GM19238 (cell line): ENCODE results near the gene SIGLEC10.
"Not testable (repeated sequence)": the region's sequence is repeated elsewhere in the genome, so short reads cannot be mapped to it uniquely, and the experiment has no call there.

ENCODE experiments used
- DNase-seq: peaks from one replicate; pipeline ENCODE4 v3.0.0; 2011; ENCODE audit warnings: low spot score; ENCODE audit not compliant: insufficient read length

SIGLEC10 gene, protein sequence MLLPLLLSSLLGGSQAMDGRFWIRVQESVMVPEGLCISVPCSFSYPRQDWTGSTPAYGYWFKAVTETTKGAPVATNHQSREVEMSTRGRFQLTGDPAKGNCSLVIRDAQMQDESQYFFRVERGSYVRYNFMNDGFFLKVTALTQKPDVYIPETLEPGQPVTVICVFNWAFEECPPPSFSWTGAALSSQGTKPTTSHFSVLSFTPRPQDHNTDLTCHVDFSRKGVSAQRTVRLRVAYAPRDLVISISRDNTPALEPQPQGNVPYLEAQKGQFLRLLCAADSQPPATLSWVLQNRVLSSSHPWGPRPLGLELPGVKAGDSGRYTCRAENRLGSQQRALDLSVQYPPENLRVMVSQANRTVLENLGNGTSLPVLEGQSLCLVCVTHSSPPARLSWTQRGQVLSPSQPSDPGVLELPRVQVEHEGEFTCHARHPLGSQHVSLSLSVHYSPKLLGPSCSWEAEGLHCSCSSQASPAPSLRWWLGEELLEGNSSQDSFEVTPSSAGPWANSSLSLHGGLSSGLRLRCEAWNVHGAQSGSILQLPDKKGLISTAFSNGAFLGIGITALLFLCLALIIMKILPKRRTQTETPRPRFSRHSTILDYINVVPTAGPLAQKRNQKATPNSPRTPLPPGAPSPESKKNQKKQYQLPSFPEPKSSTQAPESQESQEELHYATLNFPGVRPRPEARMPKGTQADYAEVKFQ

DNA sequence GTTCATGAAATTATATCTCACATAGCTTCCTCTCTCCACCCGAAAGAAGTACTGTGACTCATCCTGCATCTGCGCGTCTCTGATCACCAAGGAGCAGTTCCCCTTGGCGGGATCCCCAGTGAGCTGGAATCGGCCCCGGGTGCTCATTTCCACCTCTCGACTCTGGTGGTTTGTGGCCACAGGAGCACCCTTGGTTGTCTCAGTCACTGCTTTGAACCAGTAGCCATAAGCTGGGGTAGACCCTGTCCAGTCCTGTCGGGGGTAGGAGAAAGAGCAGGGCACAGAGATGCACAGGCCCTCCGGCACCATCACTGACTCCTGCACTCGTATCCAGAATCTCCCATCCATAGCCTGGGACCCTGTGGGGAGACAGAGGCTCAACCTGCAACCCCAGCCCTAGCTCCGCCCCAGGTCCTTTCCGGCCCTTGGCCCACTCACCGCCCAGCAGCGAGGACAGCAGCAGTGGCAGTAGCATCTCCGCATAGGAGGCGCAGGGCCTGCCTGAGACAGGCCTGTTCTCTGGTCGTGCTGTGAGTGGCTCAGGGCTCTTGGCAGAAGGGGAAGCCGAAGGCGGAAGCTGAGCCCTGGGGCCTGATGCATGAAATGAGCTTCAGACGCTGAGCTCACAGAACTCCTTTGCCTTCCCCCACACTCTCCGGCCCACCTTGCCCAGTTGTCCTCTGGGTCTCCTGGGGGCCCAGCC lies at the start of gene SIGLEC10:
TSS of gene SIGLEC10 (minus strand) at position 536 of the 703 bp plus-strand sequence. CDS start at position 475, 61 bp downstream.
- DNase-seq = peak; percentile 72

DNA sequence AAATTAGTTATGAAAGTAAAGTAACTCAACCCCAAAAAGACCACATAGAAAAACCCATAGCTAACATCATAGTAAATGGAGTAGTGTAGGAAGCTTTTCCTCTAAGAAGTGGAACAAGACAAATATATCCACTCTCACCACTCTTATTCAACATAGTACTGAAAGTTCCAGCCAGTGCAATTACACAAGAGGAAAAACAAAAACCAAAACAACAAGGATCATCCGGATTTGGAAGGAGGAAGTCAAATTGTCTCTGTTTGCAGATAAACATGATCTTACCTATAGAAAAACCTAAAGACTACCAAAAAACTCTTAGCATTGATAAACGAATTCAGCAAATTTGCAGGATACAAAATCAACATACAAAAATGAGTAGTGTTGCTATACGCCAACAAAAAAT lies 49.3 kb upstream of the SIGLEC10 start:
- DNase-seq = no peak

DNA sequence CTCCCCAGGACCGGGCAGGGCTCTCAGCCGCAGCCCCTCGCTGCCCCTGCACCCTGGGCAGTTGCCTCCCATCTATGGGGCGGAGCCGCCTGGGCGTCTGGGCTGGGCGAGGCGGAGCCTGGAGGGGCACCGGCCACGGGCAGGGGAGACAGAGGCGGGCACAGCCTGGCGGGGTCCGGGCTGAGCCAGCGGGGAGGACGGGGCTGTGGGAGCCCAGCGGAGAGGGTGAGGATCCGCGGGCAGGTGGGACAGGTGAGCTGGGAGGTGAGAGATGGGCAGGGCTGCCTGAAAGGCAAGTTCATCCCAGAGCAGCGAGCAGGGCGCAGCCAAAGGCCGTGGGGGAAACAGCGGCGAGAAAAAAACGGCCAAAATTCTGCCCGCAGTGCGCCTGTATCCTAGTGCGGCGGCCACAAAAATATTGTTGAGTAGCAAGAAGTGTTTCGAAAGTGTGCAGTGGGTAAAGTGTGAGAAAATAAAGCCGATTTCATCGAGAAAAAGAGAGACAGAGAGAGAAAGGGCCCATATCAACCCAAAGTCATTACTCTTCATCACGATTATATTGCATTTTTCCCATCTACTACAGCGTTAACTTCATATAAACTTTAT lies 46.6 kb upstream of the SIGLEC10 start:
- not testable (repeated sequence) for DNase-seq

DNA sequence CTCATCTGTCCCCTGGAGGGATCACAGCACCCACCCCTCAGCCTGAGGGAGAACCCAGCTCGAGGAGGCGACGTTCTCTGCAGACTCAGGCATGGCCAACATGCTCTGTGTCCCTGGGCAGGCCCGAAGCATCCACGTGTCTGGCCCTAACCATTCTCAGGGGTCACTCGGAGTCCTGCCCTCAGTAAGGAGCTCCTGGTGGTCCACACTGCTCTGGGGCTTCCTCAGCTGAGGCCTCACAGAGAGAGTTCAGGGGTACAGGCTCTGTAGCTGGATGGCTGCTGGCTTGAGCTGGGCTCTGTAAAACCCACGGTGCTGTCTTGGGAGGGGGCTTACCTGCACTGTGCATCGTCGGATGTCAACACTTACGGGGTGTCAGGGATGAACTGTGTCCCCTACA lies 45.2 kb upstream of the SIGLEC10 start:
- no peak for DNase-seq

DNA sequence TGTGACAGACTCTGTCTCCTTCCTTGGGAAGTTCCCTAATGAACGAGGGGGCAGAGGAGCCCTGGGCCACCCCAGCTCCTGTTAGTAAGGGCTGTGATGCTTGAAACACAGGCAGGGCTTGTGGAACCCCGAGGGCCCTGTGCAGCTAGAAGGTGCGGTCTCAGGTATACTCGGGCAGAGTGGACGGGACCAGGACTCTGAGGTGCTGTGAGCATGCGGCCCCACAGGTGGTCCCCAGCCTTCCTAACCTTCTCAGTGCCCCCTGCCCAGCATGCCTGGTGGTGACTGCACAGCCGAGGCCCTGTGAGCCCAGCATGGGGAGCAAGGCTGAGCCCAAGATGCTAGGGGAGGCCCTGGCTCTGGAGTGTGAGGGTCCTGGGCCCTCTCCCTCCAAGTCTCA lies 44.8 kb upstream of the SIGLEC10 start:
- DNase-seq = no peak

DNA sequence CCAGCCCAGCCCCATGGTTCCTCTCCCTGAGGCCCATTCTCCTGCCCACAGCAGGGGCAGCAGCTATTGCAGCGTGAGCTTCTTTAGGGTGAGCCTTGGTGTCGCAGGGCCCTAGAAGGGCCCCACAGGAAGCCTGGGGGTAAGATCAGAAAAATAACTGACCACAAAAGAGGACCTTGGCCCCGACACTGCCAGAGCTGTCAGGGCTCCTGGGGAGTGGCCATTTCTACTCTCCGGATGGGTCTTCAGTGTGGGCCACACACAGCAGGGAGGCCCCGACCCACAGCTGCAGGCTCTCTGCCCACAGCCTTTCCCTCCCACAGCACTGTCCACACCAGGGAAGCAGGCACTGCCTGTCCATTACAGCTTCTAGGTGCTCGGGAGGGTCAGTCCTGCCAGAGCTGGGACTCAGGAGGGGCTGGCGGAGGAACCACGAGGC lies 44.3 kb upstream of the SIGLEC10 start:
- DNase-seq = no peak

DNA sequence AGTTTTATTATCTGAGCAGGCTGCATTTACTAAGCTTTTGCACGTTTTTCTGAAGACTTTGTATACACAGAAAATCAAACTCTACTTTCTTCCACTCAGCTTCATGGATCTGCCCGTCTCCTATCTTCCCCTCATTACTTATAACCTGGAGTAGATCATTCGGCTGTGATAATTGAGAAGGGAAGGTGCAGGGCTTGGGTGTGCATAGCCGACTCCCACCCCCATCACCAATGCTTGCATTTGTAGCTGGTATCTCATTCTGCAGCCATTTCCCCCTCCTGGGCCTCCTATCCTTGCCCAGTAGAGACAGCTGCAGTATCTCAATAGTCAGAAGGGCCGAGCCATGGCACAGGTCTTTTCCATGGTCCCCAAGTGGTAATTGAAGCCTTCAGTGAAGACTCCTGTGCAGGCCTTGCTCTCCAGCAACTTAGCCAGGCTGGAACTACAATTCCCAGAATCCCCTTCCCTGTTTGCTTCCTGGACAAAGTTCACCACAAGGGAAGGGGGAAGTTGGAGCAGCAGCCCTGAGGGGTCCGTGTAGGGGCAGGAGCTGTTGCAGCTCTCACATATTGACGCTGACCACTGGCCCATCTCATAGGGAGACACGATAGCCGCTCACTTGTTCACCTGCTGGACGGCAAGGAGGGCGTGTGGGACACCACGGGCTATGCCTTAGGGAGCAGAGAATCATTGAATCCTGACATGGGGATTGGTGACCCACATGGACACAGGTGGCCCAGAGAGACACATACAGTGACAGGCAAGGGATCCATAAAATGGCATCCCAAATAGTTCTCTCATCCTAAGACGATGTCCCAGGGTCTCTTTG lies 42.9 kb upstream of the SIGLEC10 start:
- no peak for DNase-seq

DNA sequence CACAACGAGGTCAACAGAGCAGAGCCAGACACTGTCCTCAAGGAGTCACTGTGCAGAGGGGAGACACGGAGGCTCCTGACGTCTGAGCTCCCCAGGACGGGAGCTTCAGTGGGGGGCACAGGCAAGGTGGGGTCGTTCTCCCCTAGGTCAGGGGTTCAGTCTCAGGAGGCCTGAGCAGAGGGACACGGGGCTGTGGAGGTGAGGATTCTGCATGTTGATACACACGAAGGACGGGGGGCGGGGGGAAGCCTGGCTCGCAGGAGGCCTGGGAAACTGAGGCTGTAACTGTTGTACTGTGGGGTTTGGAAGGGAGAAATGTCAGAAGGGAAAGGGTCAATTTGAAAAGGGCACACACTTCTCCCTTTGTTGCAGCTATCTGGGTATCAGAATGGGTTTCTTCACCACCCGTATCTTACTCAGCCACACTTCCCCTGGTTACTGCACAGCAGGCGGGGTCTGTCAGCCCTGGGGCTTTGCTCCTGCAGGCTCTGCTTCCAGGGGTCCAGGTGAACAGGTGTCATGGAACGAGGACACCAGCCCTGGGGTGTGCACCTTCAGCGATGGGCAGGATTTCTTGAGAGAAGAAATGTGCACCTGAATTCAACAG lies 41.6 kb upstream of the SIGLEC10 start:
- no peak for DNase-seq

DNA sequence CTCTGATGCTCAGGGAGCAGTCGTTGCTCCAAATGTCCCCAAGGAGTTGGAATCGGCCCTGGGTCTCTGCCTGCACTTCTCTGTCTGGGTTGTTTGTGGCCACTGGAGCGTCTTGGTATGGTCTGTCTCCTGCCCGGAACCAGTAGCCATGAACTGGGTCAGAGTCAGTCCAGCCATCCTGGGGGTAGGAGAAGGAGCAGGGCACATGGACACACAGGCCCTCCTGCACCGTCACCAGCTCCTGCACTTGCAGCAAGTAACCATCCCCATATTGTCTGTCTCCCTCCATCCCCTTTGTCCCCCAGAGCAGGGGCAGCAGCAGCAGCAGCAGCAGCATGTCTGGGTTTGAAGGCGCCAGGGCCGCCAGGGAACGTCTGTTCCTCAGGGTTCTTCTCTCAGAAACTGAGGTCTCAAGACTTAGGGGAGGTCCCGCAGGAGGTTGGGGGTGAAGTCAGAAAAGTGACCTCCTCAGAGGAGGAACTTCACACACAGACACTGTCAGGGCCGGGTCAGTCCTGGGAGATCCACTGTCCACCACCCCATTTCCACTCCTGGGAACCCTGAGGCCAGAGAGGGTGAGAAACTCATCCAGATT lies 40.7 kb upstream of the SIGLEC10 start, which contains the start of gene SIGLEC8:
TSS of gene SIGLEC8 (minus strand) at position 404 of the 595 bp plus-strand sequence. CDS start at position 337, 67 bp downstream.
- DNase-seq = no peak

DNA sequence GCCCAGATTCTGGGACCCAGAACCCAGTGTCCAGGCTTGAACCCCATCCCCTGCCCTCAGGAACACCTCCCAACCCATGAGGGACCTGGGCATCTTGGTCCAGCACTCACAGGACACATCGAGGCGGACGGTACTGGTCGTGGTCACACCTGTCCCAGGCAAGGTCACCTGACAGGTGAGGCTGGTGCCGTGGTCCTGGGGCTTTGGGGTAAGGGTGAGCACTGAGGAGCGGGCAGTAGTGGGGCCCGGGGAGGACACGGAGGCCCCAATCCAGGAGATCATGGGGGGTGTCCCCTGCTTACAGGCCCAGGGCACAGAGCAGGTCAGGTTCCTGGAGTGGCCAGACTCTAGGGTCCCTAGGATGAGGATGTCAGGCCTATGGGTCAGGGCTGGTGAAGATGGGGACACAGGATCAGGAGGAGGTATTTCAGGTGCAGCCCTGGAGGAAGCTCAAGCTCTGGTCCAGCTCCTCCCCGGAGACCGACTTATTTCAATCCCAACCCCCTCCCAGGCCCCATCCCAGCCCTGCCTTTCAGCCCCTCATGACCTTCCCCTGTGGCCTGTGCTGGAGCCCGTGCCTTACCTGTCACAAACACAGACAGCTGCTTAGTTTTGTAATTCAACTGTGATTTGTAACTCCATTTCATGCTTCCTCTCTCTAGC lies 40.0 kb upstream of the SIGLEC10 start:
- no peak for DNase-seq

DNA sequence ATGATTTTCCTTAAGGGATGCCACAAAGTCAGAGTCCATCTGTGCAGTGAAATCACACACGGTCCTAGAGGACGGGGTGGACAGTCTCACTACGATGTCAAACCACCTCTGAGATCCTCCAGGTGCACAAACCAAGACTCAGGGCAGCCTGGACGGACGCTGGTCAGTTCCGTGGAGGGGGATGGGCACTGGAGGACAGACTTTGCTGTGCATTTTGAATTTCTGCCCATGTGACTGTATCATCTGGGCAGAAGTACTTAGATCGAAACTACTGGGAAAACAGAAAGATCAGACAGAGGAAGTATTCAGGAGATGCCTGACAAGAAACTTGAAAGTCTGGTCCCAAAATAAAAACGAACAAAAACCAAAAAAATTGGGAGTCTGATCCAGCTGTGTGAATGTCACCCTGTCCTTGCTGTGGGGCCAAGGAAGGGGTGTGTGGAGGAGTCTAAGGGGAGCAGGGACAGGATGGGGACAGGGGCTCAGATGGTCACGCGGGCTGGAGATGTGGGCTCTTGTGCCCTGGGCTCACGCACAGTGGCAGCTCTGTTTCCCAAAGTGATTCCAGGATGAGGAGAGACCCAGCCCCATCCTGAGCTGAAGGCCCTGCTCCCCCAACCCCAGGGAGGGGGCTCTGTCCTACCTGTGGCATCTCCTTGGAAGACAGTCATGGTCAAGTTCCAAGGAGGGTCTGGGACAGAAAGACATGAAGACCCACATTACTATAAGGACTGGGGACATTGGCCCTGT lies 39.3 kb upstream of the SIGLEC10 start:
- DNase-seq = no peak

DNA sequence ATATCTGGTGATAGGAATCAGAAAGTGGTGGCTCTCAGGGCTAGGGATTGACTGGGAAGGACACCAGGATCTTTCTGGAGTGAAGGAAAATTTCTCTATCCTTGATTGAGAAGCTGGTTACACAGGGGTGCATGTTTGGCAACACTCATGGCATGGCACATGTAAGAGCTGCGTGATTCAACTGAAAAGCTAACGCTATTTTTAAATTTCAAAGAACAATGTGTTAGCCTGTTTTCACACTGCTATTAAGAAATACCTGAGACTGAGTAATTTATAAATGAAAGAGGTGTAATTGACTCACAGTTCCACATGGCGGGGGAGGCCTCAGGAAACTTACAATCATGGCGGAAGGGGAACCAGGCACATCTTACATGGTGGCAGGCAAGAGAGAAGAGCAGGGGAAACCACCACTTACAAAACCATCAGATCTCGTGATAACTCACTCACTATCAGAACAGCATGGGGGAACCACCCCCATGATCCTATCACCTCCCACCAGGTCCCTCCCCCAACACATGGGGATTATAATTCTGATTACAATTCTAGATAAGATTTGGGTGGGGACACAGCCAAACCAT lies 33.4 kb upstream of the SIGLEC10 start:
- no peak for DNase-seq

DNA sequence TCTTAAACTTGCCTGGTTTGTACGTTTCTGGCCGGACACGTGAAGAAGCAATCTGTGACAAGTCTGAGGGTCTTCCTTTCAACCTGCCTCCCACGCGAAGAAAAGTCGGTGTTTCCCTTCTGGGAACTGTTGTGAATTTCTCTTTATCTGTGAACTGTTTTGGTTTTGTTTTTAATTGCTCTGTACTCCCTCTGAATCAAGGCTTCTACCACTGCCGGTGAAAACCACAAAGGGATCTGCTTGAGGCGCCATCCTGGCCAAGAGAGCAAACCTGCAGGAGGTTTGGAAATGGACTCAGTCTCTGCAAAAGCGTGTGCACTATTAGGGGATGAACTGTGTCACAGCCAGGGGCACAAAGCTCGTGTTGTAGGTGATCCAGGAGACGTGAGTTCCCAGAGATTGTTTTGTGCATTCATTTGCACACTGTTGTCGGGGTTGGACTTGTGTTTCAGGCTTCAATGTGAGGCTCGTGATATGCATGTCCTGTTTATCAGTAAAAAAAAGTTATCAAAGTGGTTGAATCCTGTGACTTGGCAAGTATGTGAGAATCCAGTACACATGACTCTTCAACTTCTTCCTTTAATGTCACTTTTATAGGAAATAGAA lies 31.1 kb upstream of the SIGLEC10 start:
- no peak for DNase-seq

DNA sequence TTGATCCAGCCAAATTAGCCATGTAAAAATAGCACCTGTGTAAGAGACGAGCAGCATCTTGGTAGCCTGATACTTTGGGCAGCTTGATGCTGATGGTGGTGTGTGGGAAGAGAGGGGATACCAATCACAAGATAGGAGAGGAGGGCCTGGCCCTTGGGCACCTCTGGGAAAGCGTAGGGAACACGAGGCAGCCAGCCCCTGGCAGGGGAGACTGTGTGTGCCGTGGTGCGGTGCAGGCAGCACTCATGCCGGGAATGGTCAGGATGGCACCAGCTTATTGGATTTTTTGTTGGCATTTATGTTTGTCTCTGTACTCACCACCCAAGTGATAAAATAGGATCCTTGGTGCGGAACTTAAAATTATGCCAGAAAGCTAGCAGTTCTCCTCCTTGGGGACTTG lies 30.6 kb upstream of the SIGLEC10 start:
- DNase-seq = no peak

DNA sequence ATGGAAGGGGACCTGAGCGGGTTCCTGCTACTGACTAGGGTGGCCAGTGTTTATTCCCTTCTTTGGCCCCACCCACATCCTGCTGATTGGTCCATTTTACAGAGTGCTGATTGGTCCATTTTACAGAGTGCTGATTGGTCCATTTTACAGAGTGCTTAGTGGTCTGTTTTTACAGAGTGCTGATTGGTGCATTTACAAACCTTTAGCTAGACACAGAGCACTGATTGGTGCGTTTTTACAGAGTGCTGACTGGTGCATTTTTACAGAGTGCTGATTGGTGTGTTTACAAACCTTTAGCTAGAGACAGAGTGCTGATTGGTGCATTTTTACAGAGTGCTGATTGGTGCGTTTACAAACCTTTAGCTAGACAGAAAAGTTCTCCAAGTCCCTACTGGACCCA lies 30.1 kb upstream of the SIGLEC10 start:
- DNase-seq = not testable (repeated sequence)

DNA sequence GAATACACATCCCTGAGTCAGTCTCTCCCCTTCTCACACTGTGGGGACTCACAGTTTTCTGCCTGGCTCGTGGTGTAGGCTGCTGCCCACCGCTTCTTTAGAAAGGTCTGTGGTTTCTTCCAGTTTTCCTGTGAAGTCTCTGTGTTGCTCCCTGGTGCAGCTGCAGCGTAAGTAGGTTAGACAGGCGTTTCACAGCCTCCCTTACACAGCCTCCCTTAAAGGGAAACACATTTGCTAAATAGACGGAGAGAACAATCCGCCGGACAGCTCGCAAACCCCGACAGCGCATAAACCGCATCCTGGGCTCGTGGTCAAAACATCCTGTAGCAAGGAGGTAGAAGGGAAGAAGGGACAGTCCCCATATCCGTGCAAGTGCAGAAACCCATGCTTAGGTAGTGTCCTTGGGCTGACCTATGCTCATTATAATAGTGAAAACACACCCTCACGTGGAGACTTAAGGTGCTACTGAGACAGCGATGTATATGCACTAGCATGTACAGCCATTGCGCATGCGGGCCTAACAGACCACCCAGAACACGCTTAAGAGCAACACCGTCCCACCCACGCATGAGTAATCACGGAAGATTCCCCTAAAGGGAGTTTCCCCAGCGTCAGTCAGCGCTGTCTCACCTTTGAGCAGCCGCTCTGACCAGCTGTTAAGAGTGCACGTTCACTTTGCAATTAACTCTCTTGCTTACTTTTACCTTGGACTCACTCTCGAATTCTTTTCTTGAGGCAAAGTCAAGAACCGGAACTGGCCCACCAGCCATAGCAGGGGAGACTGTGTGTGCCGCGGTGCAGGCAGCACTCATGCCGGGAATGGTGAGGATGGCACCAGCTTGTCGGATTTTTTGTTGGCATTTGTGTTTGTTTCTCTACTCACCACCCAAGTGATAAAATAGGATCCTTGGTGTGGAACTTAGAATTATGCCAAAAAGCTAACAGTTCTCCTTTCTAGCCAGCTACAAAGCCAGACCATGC lies 24.3 kb upstream of the SIGLEC10 start:
- DNase-seq = peak; percentile 55
